Subcutaneous adipose tissue (tissue), 4 donors: ENCODE results near the gene TMEM248. TPM values are rescaled to one million over a fixed set of nuclear protein-coding genes. Genes with fewer than 3 reads are reported as not detected.

Experiments used
- CTCF ChIP-seq: fragments of 450-650 bp; IDR thresholded peaks from one replicate; pipeline ENCODE4 v1.5.1; 2016; ENCODE audit warnings: low read depth, mild to moderate bottlenecking, control low read depth, antibody characterized with exemption, moderate library complexity
- total RNA-seq, 4 donors: library from RNA; depleted of rRNA; stranded (reverse); fragments of >200 nt; gene quantifications; one replicate each; pipeline ENCODE4 v1.1.0, GENCODE V29; 2016

TMEM248 gene
- total RNA-seq, 4 donors from 2014 or later, result 71.8 to 131 (median 81.7) TPM

- no peak for TF ChIP-seq CTCF
These were observed 15.7 kb upstream of the TMEM248 start for GRCh38 chr7:66905278-66905677.

- TF ChIP-seq CTCF, result no peak
These were observed 15.3 kb upstream of the TMEM248 start for GRCh38 chr7:66905689-66906088.

- no peak for TF ChIP-seq CTCF
These were observed 13.3 kb upstream of the TMEM248 start for GRCh38 chr7:66907731-66908130.

GRCh38 chr7:66910789-66911188, 10.2 kb upstream of the TMEM248 start:
- no peak for TF ChIP-seq CTCF

GRCh38 chr7:66912195-66912594, 8.8 kb upstream of the TMEM248 start:
- TF ChIP-seq CTCF, result no peak

GRCh38 chr7:66913118-66914037, 7.6 kb upstream of the TMEM248 start:
- TF ChIP-seq CTCF, result no peak

- TF ChIP-seq CTCF, result no peak
These were observed 1.7 kb upstream of the TMEM248 start for GRCh38 chr7:66919304-66919703.
